H9 (cell line): ENCODE data around the gene SETD6. TPM values are rescaled to one million over a fixed set of nuclear protein-coding genes. Genes with fewer than 3 reads are reported as not detected.

Experiments
- DNase-seq: peaks from one replicate; pipeline ENCODE4 v3.0.0-alpha.2; 2017
- H2AFZ ChIP-seq: one replicate; pipeline ENCODE4 v1.6.1; 2013; ENCODE audit warnings: mild to moderate bottlenecking, low read length, control low read depth, moderate library complexity
- H2AK5ac ChIP-seq: 2 replicates; pipeline ENCODE4 v1.6.1; 2013; ENCODE audit warnings: low read length, control low read depth, mixed read lengths; ENCODE audit not compliant: insufficient read length
- H2BK120ac ChIP-seq: one replicate; pipeline ENCODE4 v1.6.1; 2013; ENCODE audit warnings: low read depth, mild to moderate bottlenecking, low read length, control low read depth, inconsistent platforms; ENCODE audit not compliant: poor library complexity, severe bottlenecking
- H2BK12ac ChIP-seq: 2 replicates; pipeline ENCODE4 v1.6.1; 2013; ENCODE audit warnings: low read length, control low read depth, mixed read lengths, low read depth; ENCODE audit not compliant: insufficient read length
- H2BK15ac ChIP-seq: 2 replicates; pipeline ENCODE4 v1.6.1; 2013; ENCODE audit warnings: low read depth, low read length, control low read depth
- H2BK20ac ChIP-seq: one replicate; pipeline ENCODE4 v1.6.1; 2013; ENCODE audit warnings: low read depth, mild to moderate bottlenecking, low read length, control low read depth, inconsistent platforms; ENCODE audit not compliant: poor library complexity, severe bottlenecking
- H2BK5ac ChIP-seq: 2 replicates; pipeline ENCODE4 v1.6.1; 2013; ENCODE audit warnings: low read length, control low read depth, mixed read lengths; ENCODE audit not compliant: insufficient read length
- H3K14ac ChIP-seq: 2 replicates; pipeline ENCODE4 v1.6.1; 2013; ENCODE audit warnings: low read length, control low read depth; ENCODE audit not compliant: insufficient read depth
- H3K18ac ChIP-seq: 2 replicates; pipeline ENCODE4 v1.6.1; 2013; ENCODE audit warnings: low read depth, mild to moderate bottlenecking, mixed read lengths, low read length, control low read depth; ENCODE audit not compliant: insufficient read length
- H3K23ac ChIP-seq: 2 replicates; pipeline ENCODE4 v1.6.1; 2013; ENCODE audit warnings: low read length, control low read depth, mixed read lengths, low read depth; ENCODE audit not compliant: insufficient read length
- H3K23me2 ChIP-seq: 2 replicates; pipeline ENCODE4 v1.6.1; 2013; ENCODE audit warnings: low read depth, mild to moderate bottlenecking, mixed read lengths, low read length, control low read depth; ENCODE audit not compliant: insufficient read length, poor library complexity, severe bottlenecking
- H3K27ac ChIP-seq: 2 replicates; pipeline ENCODE4 v1.5.1; 2013; ENCODE audit warnings: low read length, control low read depth, mixed read lengths, low read depth; ENCODE audit not compliant: insufficient read length
- H3K27me3 ChIP-seq: 2 replicates; pipeline ENCODE4 v1.6.1; 2013; ENCODE audit warnings: low read length, control low read depth, inconsistent platforms; ENCODE audit not compliant: insufficient read depth
- H3K4ac ChIP-seq: 2 replicates; pipeline ENCODE4 v1.6.1; 2013; ENCODE audit warnings: low read depth, mild to moderate bottlenecking, control low read depth, inconsistent platforms, low read length, moderate library complexity
- H3K4me1 ChIP-seq: 2 replicates; pipeline ENCODE4 v1.6.1; 2013; ENCODE audit warnings: low read length, control low read depth, inconsistent platforms; ENCODE audit not compliant: insufficient read depth
- H3K4me2 ChIP-seq: 2 replicates; pipeline ENCODE4 v1.6.1; 2013; ENCODE audit warnings: low read length, control low read depth, mixed read lengths; ENCODE audit not compliant: insufficient read length, insufficient read depth
- H3K56ac ChIP-seq: 2 replicates; pipeline ENCODE4 v1.6.1; 2013; ENCODE audit warnings: low read depth, mild to moderate bottlenecking, mixed read lengths, low read length, control low read depth; ENCODE audit not compliant: insufficient read length
- H3K79me1 ChIP-seq: 2 replicates; pipeline ENCODE4 v1.6.1; 2013; ENCODE audit warnings: low read depth, mild to moderate bottlenecking, moderate library complexity, low read length, control low read depth, inconsistent platforms; ENCODE audit not compliant: insufficient read depth, poor library complexity, severe bottlenecking
- H3K79me2 ChIP-seq: 2 replicates; pipeline ENCODE4 v1.6.1; 2013; ENCODE audit warnings: low read length, control low read depth, inconsistent platforms; ENCODE audit not compliant: insufficient read depth
- H3K9ac ChIP-seq: 2 replicates; pipeline ENCODE4 v1.6.1; 2013; ENCODE audit warnings: low read length, control low read depth, mixed read lengths; ENCODE audit not compliant: insufficient read length; ENCODE audit errors: extremely low read depth
- H3K9me3 ChIP-seq: one replicate; pipeline ENCODE4 v1.6.1; 2013; ENCODE audit warnings: low read depth, low read length, inconsistent platforms; ENCODE audit not compliant: control insufficient read depth
- H3T11ph ChIP-seq: one replicate; pipeline ENCODE4 v1.6.1; 2013; ENCODE audit warnings: mild to moderate bottlenecking, low read length, control low read depth, inconsistent platforms
- H4K20me1 ChIP-seq: one replicate; pipeline ENCODE4 v1.6.1; 2013; ENCODE audit not compliant: control insufficient read depth, insufficient read length, insufficient read depth
- H4K5ac ChIP-seq: 2 replicates; pipeline ENCODE4 v1.6.1; 2013; ENCODE audit warnings: low read depth, mild to moderate bottlenecking, mixed read lengths, low read length, control low read depth; ENCODE audit not compliant: insufficient read length
- H4K8ac ChIP-seq: replicated peaks from 2 replicates; pipeline ENCODE4 v1.6.1; 2013; ENCODE audit warnings: low read length, control low read depth, mixed read lengths, low read depth; ENCODE audit not compliant: insufficient read length
- H4K91ac ChIP-seq: 2 replicates; pipeline ENCODE4 v1.6.1; 2013; ENCODE audit warnings: low read depth, mild to moderate bottlenecking, moderate library complexity, mixed read lengths, low read length, control low read depth; ENCODE audit not compliant: insufficient read length
- H3K27ac Mint-ChIP-seq, 3 experiments: 2 replicates in 2 of 3; 3 replicates in 1 of 3; pipeline ENCODE4 v1.8.0; 2020 to 2021; ENCODE audit warnings: mixed read lengths in 3 of 3, mild to moderate bottlenecking in 1 of 3, moderate library complexity in 1 of 3
- H3K27me3 Mint-ChIP-seq: 2 replicates; pipeline ENCODE4 v1.8.0; 2021; ENCODE audit warnings: low read depth, mild to moderate bottlenecking, moderate library complexity, mixed read lengths
- H3K36me3 Mint-ChIP-seq, 3 experiments: 2 replicates in 2 of 3; 3 replicates in 1 of 3; pipeline ENCODE4 v1.8.0; 2020 to 2021; ENCODE audit warnings: low read depth in 3 of 3, mixed read lengths in 3 of 3; ENCODE audit not compliant: insufficient read depth in 1 of 3
- H3K4me1 Mint-ChIP-seq, 2 experiments: 2 replicates each; pipeline ENCODE4 v1.8.0; 2020; ENCODE audit warnings: mixed read lengths in 2 of 2
- H3K4me3 Mint-ChIP-seq, 2 experiments: 2 replicates in 1 of 2; 3 replicates in 1 of 2; pipeline ENCODE4 v1.8.0; 2020 to 2021; ENCODE audit warnings: mild to moderate bottlenecking in 2 of 2, mixed read lengths in 2 of 2, moderate library complexity in 1 of 2
- H3K9me3 Mint-ChIP-seq, 2 experiments: 2 replicates in 1 of 2; 3 replicates in 1 of 2; pipeline ENCODE4 v1.8.0; 2020; ENCODE audit warnings: mild to moderate bottlenecking in 2 of 2, mixed read lengths in 2 of 2, moderate library complexity in 1 of 2
- WGBS: extraction: QIAGEN DNeasy Blood & Tissue Kit; methylation state at CpG from one replicate; pipeline ENCODE4 v1.1.7; 2013; ENCODE audit warnings: missing lambda C conversion rate, low lambda C conversion rate, mixed read lengths; ENCODE audit not compliant: insufficient read length; ENCODE audit errors: extremely low coverage; 5-methylcytosine and 5-hydroxymethylcytosine counted together
- total RNA-seq: library from RNA; stranded (reverse); gene quantifications from 2 replicates; pipeline ENCODE4 v1.2.1, GENCODE V29; 2021
- TF ChIP-seq, protein P1 (sequence below): fragments of 200-600 bp; sonication (generic); conservative IDR thresholded peaks from 3 replicates; pipeline ENCODE4 v1.8.0; 2021; ENCODE audit warnings: antibody characterized with exemption, mild to moderate bottlenecking

SETD6 gene
- total RNA-seq, 1 experiment from 2014 or later, result 55.6 TPM

- Histone ChIP-seq H3K27me3 (no peaks in the 10 kb centered on the region), H3K9me3 (no peaks in the 10 kb centered on the region), H2AK5ac (no peak overlapping the region), H3K18ac (no peak overlapping the region), H3K14ac (no peak overlapping the region), H3K4me1 (no peaks in the 10 kb centered on the region), H2AFZ (no peak overlapping the region), H3K23ac (no peak overlapping the region), H3T11ph (no peak overlapping the region), H4K91ac (no peak overlapping the region), H2BK120ac (no peak overlapping the region), H3K27ac (no peak overlapping the region), H2BK20ac (no peak overlapping the region), H4K5ac (no peak overlapping the region), H3K23me2 (no peaks in the 10 kb centered on the region), H2BK5ac (no peak overlapping the region), H4K8ac (no peak overlapping the region), H3K79me2 (no peaks in the 10 kb centered on the region), H3K56ac (no peak overlapping the region), H3K4me2 (no peak overlapping the region), H2BK12ac (no peak overlapping the region), H3K4ac (no peak overlapping the region), H4K20me1 (no peaks in the 10 kb centered on the region), H3K9ac (no peak overlapping the region), H2BK15ac (no peak overlapping the region), H3K79me1 (no peaks in the 10 kb centered on the region)
- no CpG with 5 or more reads among the region's 2 CpGs for WGBS
- H3K27me3 Mint-ChIP-seq, result no peaks in the 10 kb centered on the region
- no peak for DNase-seq
- no peak overlapping the region for H3K4me3 Mint-ChIP-seq
- H3K4me1 Mint-ChIP-seq, result no peaks in the 10 kb centered on the region
- peaks cover 28 to 94% (median 88%) of the 10 kb centered on the region in 3 experiments; a peak in 6 of 7 replicates for H3K36me3 Mint-ChIP-seq
- no peaks in the 10 kb centered on the region for H3K9me3 Mint-ChIP-seq
- TF ChIP-seq, protein P1, sequence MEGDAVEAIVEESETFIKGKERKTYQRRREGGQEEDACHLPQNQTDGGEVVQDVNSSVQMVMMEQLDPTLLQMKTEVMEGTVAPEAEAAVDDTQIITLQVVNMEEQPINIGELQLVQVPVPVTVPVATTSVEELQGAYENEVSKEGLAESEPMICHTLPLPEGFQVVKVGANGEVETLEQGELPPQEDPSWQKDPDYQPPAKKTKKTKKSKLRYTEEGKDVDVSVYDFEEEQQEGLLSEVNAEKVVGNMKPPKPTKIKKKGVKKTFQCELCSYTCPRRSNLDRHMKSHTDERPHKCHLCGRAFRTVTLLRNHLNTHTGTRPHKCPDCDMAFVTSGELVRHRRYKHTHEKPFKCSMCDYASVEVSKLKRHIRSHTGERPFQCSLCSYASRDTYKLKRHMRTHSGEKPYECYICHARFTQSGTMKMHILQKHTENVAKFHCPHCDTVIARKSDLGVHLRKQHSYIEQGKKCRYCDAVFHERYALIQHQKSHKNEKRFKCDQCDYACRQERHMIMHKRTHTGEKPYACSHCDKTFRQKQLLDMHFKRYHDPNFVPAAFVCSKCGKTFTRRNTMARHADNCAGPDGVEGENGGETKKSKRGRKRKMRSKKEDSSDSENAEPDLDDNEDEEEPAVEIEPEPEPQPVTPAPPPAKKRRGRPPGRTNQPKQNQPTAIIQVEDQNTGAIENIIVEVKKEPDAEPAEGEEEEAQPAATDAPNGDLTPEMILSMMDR, result no peak
- no peak overlapping the region for H3K27ac Mint-ChIP-seq
Measured at GRCh38 chr16:58548378-58548777, 33.1 kb downstream of the SETD6 start.
